Gastroesophageal sphincter (tissue), 3 donors: ENCODE results near the gene MIER1.

Experiments used
- EP300 ChIP-seq: sonication (generic); formaldehyde crosslinking; IDR thresholded peaks from one replicate; pipeline ENCODE4 v1.6.1; 2017; ENCODE audit warnings: antibody characterized with exemption, mild to moderate bottlenecking
- POLR2A ChIP-seq, 2 donors: fragments of 450-650 bp; IDR thresholded peaks; one replicate each; pipeline ENCODE4 v1.6.1; 2017; ENCODE audit warnings: antibody characterized with exemption in 2 of 2, mild to moderate bottlenecking in 2 of 2, moderate library complexity in 1 of 2
- TF ChIP-seq, protein P1 (sequence below), 4 experiments: fragments of 200-600 bp in 2 of 4; fragments of 450-650 bp in 2 of 4; sonication (generic) in 1 of 4; IDR thresholded peaks; one replicate each; pipeline ENCODE4 v1.5.1; 2017 to 2019; ENCODE audit warnings: antibody characterized with exemption in 4 of 4, mild to moderate bottlenecking in 2 of 4, moderate library complexity in 2 of 4

DNA sequence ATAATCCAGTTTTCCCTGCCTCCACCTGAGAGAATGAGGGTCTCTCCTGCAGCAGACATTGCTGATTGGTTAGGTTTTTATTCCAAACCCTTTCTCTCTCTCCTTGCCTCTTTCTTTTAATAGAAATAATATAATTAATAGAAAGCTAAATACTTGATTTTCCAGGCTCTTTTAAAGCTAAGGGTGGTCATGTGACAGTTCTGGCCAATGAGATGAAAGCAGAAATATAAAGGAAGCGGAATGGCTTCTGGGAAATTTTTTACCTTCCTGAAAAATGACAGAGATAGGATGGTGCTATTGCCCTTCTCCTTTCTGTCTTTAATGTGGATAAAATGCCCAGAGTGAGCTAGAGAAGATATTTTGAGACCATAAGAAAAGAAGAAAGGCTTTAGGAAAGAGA is 35.8 kb upstream of the MIER1 start:
- TF ChIP-seq POLR2A (IDR thresholded peaks at IDR 0.05): no peak
- TF ChIP-seq, protein P1, sequence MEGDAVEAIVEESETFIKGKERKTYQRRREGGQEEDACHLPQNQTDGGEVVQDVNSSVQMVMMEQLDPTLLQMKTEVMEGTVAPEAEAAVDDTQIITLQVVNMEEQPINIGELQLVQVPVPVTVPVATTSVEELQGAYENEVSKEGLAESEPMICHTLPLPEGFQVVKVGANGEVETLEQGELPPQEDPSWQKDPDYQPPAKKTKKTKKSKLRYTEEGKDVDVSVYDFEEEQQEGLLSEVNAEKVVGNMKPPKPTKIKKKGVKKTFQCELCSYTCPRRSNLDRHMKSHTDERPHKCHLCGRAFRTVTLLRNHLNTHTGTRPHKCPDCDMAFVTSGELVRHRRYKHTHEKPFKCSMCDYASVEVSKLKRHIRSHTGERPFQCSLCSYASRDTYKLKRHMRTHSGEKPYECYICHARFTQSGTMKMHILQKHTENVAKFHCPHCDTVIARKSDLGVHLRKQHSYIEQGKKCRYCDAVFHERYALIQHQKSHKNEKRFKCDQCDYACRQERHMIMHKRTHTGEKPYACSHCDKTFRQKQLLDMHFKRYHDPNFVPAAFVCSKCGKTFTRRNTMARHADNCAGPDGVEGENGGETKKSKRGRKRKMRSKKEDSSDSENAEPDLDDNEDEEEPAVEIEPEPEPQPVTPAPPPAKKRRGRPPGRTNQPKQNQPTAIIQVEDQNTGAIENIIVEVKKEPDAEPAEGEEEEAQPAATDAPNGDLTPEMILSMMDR (IDR thresholded peaks at IDR 0.05): no peak
- TF ChIP-seq EP300: no peak
